Measurements from ENCODE around the gene CD40.

Gene CD40

DNA sequence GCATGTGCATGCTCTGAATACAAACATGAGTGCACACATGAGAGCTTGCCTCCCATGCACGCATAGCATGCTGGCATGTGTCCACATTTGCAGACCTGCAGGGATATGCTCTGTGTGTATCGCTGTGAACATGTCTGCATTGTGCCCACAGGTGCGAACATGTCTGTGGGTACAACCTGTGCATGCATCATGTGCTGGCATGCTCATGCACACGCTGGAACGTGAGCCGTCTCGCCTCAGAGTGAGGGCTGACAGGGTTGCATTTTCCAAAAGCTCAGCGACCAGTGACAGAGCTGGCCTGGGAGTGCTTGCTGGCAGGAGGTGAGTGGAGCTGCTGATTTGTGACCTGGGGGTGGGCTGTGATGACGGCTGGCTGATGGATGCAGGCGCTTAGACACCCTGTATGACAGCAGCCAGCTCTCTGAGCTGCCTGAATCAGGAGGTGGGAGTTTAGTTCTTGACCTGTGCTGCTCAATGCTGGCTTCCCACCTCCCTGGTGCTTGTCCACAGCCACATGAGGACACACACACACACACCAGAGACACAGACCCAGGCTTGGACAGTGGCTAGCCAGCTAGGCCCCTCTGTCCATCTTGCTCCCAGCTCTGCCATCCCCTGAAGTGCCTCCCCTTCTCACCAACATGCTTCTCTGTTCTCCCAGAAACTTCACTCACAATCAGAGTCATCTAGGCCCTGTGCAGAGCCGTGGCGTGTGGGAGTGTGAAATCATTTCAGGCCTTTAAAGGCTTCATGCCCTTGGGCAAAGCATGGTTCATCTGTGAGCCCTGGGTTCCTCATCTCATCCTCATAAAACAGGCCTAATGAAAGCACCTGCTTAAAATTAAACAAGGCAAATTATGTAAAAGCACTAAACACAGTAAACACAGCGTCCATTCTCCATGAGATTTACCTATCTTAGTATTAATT lies 51.4 kb downstream of the CD40 start:
- Histone ChIP-seq H3K4me1 (ENCODE audit: control insufficient read depth, insufficient read depth, low read length) (no peaks in the 10 kb centered on the region), H3K36me3 (ENCODE audit: control insufficient read depth, insufficient read depth, low read length, severe bottlenecking) (no peaks in the 10 kb centered on the region), H3K4me3 (ENCODE audit: low read length) (no peak overlapping the region), H3K9ac (ENCODE audit: low read length) (no peak overlapping the region), H3K9me3 (ENCODE audit: control insufficient read depth, low read length) (peaks cover 6% of the 10 kb centered on the region), H3K27me3 (replicated peaks; ENCODE audit: control insufficient read depth, insufficient read depth, low read length) (peaks cover 74% of the 10 kb centered on the region)
- no peak for DNase-seq (ENCODE audit: low read depth)

GRCh38 chr20:46171476-46171875 lies 53.4 kb downstream of the CD40 start:
- no peak overlapping the region for H3K4me3 ChIP-seq (ENCODE audit: low read length)
- no peak for DNase-seq (ENCODE audit: low read depth)
- no peaks in the 10 kb centered on the region for H3K4me1 ChIP-seq (ENCODE audit: control insufficient read depth, insufficient read depth, low read length)
- H3K36me3 ChIP-seq (ENCODE audit: control insufficient read depth, insufficient read depth, low read length, severe bottlenecking) = no peaks in the 10 kb centered on the region
- peaks cover 6% of the 10 kb centered on the region for H3K9me3 ChIP-seq (ENCODE audit: control insufficient read depth, low read length)
- H3K27me3 ChIP-seq (replicated peaks; ENCODE audit: control insufficient read depth, insufficient read depth, low read length) = peaks cover 78% of the 10 kb centered on the region
- no peak overlapping the region for H3K9ac ChIP-seq (ENCODE audit: low read length)

- Histone ChIP-seq H3K9me3 (ENCODE audit: control insufficient read depth, low read length) (peaks cover 5% of the 10 kb centered on the region), H3K4me3 (ENCODE audit: low read length) (no peak overlapping the region), H3K4me1 (ENCODE audit: control insufficient read depth, insufficient read depth, low read length) (no peaks in the 10 kb centered on the region), H3K27me3 (replicated peaks; ENCODE audit: control insufficient read depth, insufficient read depth, low read length) (peaks cover 79% of the 10 kb centered on the region), H3K9ac (ENCODE audit: low read length) (no peak overlapping the region), H3K36me3 (ENCODE audit: control insufficient read depth, insufficient read depth, low read length, severe bottlenecking) (no peaks in the 10 kb centered on the region)
- DNase-seq (ENCODE audit: low read depth) = no peak
Measured at GRCh38 chr20:46171909-46172308, 53.8 kb downstream of the CD40 start.

DNA sequence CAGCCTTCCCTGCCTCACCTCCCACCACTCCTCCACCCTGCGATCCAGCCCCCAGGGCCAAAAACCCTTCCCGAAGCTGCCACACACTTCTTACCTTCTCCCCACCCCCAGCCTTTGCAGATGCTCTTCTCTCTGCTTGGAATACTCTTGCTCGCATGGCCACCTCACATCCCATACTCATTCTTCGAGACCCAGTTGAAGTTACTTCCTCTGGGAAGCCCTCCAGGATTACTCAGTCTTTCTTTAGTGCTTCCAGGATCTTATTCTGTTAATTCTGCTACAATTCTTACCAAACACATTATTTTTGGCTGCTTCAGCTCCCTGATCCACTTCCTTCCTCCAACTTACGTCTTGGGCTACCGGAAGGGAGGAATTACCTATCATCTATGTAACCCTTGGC lies 54.3 kb downstream of the CD40 start:
- H3K4me3 ChIP-seq (ENCODE audit: low read length) = no peak overlapping the region
- H3K4me1 ChIP-seq (ENCODE audit: control insufficient read depth, insufficient read depth, low read length) = no peaks in the 10 kb centered on the region
- DNase-seq (ENCODE audit: low read depth) = no peak
- H3K27me3 ChIP-seq (replicated peaks; ENCODE audit: control insufficient read depth, insufficient read depth, low read length) = peaks cover 85% of the 10 kb centered on the region
- H3K9me3 ChIP-seq (ENCODE audit: control insufficient read depth, low read length) = no peaks in the 10 kb centered on the region
- no peak overlapping the region for H3K9ac ChIP-seq (ENCODE audit: low read length)
- H3K36me3 ChIP-seq (ENCODE audit: control insufficient read depth, insufficient read depth, low read length, severe bottlenecking) = no peaks in the 10 kb centered on the region

DNA sequence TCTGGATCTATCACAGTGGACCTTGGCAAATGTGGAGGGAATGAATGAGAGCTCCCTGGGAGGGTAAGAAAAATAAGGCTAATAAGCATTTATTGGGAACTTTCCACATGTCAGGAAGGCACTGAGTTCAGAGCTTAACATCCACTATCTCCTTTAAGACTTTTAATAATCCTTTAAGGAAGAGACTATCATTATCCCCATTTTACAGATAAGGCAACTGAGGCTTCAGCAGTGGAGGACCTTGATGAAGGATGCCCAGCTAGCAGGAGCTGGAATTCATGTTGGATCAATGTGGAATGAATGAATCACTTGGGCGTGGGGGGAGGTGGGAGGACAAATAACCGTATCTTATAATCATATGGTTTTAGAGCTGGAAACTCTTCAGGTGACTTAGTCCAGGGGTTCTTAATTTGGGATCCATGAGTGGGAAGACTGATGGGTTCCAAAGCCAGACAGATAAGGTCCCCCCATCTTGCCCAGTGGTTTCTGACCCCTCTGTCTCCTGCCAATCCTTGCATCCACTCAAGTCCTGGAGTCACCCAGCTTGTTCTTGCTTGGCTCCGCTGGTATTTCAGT lies 54.9 kb downstream of the CD40 start:
- no peak overlapping the region for H3K9ac ChIP-seq (ENCODE audit: low read length)
- no peaks in the 10 kb centered on the region for H3K9me3 ChIP-seq (ENCODE audit: control insufficient read depth, low read length)
- no peak for DNase-seq (ENCODE audit: low read depth)
- H3K36me3 ChIP-seq (ENCODE audit: control insufficient read depth, insufficient read depth, low read length, severe bottlenecking) = no peaks in the 10 kb centered on the region
- no peak overlapping the region for H3K4me3 ChIP-seq (ENCODE audit: low read length)
- peaks cover 89% of the 10 kb centered on the region for H3K27me3 ChIP-seq (replicated peaks; ENCODE audit: control insufficient read depth, insufficient read depth, low read length)
- no peaks in the 10 kb centered on the region for H3K4me1 ChIP-seq (ENCODE audit: control insufficient read depth, insufficient read depth, low read length)

- peaks cover 84% of the 10 kb centered on the region for H3K27me3 ChIP-seq (replicated peaks; ENCODE audit: control insufficient read depth, insufficient read depth, low read length)
- H3K4me3 ChIP-seq (ENCODE audit: low read length) = no peak overlapping the region
- DNase-seq (ENCODE audit: low read depth) = no peak
- H3K36me3 ChIP-seq (ENCODE audit: control insufficient read depth, insufficient read depth, low read length, severe bottlenecking) = no peaks in the 10 kb centered on the region
- H3K9ac ChIP-seq (ENCODE audit: low read length) = no peak overlapping the region
- no peaks in the 10 kb centered on the region for H3K4me1 ChIP-seq (ENCODE audit: control insufficient read depth, insufficient read depth, low read length)
- no peaks in the 10 kb centered on the region for H3K9me3 ChIP-seq (ENCODE audit: control insufficient read depth, low read length)
Measured at GRCh38 chr20:46173652-46174468, 55.7 kb downstream of the CD40 start.

GRCh38 chr20:46174469-46175126 lies 56.5 kb downstream of the CD40 start:
- Histone ChIP-seq H3K4me1 (ENCODE audit: control insufficient read depth, insufficient read depth, low read length) (no peaks in the 10 kb centered on the region), H3K9me3 (ENCODE audit: control insufficient read depth, low read length) (no peaks in the 10 kb centered on the region), H3K9ac (ENCODE audit: low read length) (no peak overlapping the region), H3K36me3 (ENCODE audit: control insufficient read depth, insufficient read depth, low read length, severe bottlenecking) (no peaks in the 10 kb centered on the region), H3K4me3 (ENCODE audit: low read length) (no peak overlapping the region), H3K27me3 (replicated peaks; ENCODE audit: control insufficient read depth, insufficient read depth, low read length) (peaks cover 84% of the 10 kb centered on the region)
- peak; percentile 35 for DNase-seq (ENCODE audit: low read depth)

DNA sequence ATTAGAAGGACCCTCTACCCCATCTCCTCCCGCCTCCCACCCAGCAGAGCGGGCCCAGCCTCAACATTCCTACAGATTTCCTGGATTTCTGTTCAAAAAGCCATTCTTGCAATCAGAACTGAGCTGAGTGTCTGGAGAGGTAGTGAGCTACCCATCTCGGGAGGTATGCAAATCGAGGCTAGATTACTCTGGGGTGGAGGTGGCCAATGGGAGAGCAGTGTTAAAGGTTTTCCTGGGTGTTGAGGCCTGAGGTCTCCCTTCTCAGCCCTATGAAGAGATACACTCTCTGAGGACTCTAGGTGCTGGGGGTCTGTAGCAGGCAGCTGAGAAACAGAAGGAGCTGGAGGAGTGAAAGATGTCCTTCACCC lies 57.0 kb downstream of the CD40 start:
- peaks cover 86% of the 10 kb centered on the region for H3K27me3 ChIP-seq (replicated peaks; ENCODE audit: control insufficient read depth, insufficient read depth, low read length)
- H3K4me3 ChIP-seq (ENCODE audit: low read length) = no peak overlapping the region
- H3K9ac ChIP-seq (ENCODE audit: low read length) = no peak overlapping the region
- no peak for DNase-seq (ENCODE audit: low read depth)
- H3K4me1 ChIP-seq (ENCODE audit: control insufficient read depth, insufficient read depth, low read length) = no peaks in the 10 kb centered on the region
- H3K9me3 ChIP-seq (ENCODE audit: control insufficient read depth, low read length) = no peaks in the 10 kb centered on the region
- H3K36me3 ChIP-seq (ENCODE audit: control insufficient read depth, insufficient read depth, low read length, severe bottlenecking) = no peaks in the 10 kb centered on the region

- no peaks in the 10 kb centered on the region for H3K36me3 ChIP-seq (ENCODE audit: control insufficient read depth, insufficient read depth, low read length, severe bottlenecking)
- no peaks in the 10 kb centered on the region for H3K4me1 ChIP-seq (ENCODE audit: control insufficient read depth, insufficient read depth, low read length)
- DNase-seq (ENCODE audit: low read depth) = no peak
- H3K4me3 ChIP-seq (ENCODE audit: low read length) = no peak overlapping the region
- no peaks in the 10 kb centered on the region for H3K9me3 ChIP-seq (ENCODE audit: control insufficient read depth, low read length)
- H3K27me3 ChIP-seq (replicated peaks; ENCODE audit: control insufficient read depth, insufficient read depth, low read length) = peaks cover 71% of the 10 kb centered on the region
- H3K9ac ChIP-seq (ENCODE audit: low read length) = no peak overlapping the region
Measured at GRCh38 chr20:46176739-46177378, 58.7 kb downstream of the CD40 start.

DNA sequence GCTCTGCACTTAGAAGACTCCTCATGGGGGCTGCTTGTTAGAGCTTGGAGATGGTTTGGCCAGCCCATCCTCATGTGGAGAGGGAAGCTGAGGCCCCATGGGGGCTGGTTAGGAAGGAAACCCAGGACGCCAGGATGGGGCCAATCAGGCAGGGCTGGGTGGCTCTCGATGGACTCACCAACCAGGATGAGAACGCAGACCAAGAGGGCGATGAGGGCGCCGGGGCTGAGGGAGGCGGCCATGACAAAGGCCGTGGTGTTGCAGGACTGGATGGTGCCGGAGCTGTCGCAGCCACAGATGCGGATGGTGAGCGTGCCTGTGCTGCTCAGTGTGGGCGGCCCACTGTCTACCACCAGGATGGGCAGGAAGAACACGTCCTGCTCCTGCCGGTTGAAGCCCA lies 59.7 kb downstream of the CD40 start:
- Histone ChIP-seq H3K4me3 (ENCODE audit: low read length) (no peak overlapping the region), H3K36me3 (ENCODE audit: control insufficient read depth, insufficient read depth, low read length, severe bottlenecking) (no peaks in the 10 kb centered on the region), H3K9ac (ENCODE audit: low read length) (no peak overlapping the region), H3K9me3 (ENCODE audit: control insufficient read depth, low read length) (no peaks in the 10 kb centered on the region), H3K27me3 (replicated peaks; ENCODE audit: control insufficient read depth, insufficient read depth, low read length) (peaks cover 71% of the 10 kb centered on the region), H3K4me1 (ENCODE audit: control insufficient read depth, insufficient read depth, low read length) (no peaks in the 10 kb centered on the region)
- no peak for DNase-seq (ENCODE audit: low read depth)
